SH-SY5Y (cell line): ENCODE data around the gene PCDHGB2.

Source experiments
- GATA2 ChIP-seq: IDR thresholded peaks from 2 replicates; pipeline ENCODE4 v1.6.1; 2011; ENCODE audit warnings: mild to moderate bottlenecking, low read depth, low read length
- GATA3 ChIP-seq: IDR thresholded peaks from 2 replicates; pipeline ENCODE4 v1.6.1; 2011; ENCODE audit warnings: low read depth, mild to moderate bottlenecking, low read length, moderate library complexity

DNA sequence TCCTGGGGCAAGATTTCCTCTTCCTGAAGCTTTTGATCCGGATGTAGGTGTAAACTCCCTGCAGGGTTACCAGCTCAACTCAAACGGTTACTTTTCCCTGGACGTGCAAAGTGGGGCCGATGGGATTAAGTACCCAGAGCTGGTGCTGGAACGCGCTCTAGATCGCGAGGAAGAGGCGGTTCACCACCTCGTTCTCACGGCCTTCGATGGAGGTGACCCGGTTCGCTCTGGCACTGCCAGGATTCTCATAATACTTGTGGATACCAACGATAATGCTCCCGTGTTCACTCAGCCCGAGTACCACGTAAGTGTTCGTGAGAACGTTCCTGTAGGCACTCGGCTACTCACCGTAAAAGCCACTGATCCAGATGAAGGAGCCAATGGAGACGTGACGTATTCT, 4.2 kb upstream of the PCDHGB2 start:
- TF ChIP-seq GATA2 (no peak), GATA3 (no peak)
